Panc1 (cell line): Measurements from ENCODE around the gene CNGA3. TPM values are rescaled to one million over a fixed set of nuclear protein-coding genes. Genes with fewer than 3 reads are reported as not detected.

Source experiments
- ATAC-seq: fragments of 200-7000 bp; cut with Tn5 transposase; 2 replicates; pipeline ENCODE4 v1.9.1; 2020; ENCODE audit warnings: mild to moderate bottlenecking, moderate library complexity
- BruUV-seq: library from RNA; stranded (reverse); fragments of 400-500 nt; replicated peaks from 2 replicates; lab custom pipeline; 2021; lab: Mats Ljungman, UMichigan
- CTCF ChIA-PET: fragments of 300-600 bp; sonication (Branson Sonifier 250); formaldehyde crosslinking; loops from one replicate; lab custom pipeline; 2022; ENCODE audit warnings: antibody characterized with exemption; lab: Charles Lee
- POLR2A ChIA-PET: fragments of 300-600 bp; sonication (Branson Sonifier 250); formaldehyde crosslinking; loops from one replicate; lab custom pipeline; 2022; ENCODE audit warnings: antibody characterized with exemption; lab: Charles Lee
- DNase-seq: peaks from one replicate; pipeline ENCODE4 v3.0.0-alpha.2; 2010; ENCODE audit warnings: low read depth, low spot score
- H3K27ac ChIP-seq: 2 replicates; pipeline ENCODE4 v1.5.1; 2011; ENCODE audit warnings: mild to moderate bottlenecking, low read length, inconsistent platforms
- H3K27me3 ChIP-seq: fragments of 200-500 bp; sonication (Bioruptor generic); 2 replicates; pipeline ENCODE4 v1.6.0; 2014; ENCODE audit warnings: low read length, inconsistent platforms; ENCODE audit not compliant: control insufficient read depth, insufficient read depth
- H3K36me3 ChIP-seq: fragments of 200-500 bp; sonication (Bioruptor generic); 2 replicates; pipeline ENCODE4 v1.5.1; 2014; ENCODE audit warnings: inconsistent platforms, mild to moderate bottlenecking, low read length, moderate library complexity; ENCODE audit not compliant: control insufficient read depth, insufficient read depth
- H3K4me1 ChIP-seq: 2 replicates; pipeline ENCODE4 v1.5.1; 2011; ENCODE audit warnings: inconsistent platforms, mild to moderate bottlenecking, low read length, moderate library complexity; ENCODE audit not compliant: control insufficient read depth, insufficient read depth
- H3K4me3 ChIP-seq, 2 experiments: 2 replicates each; pipeline ENCODE4 v1.5.1; 2011 to 2012; ENCODE audit warnings: low read depth in 2 of 2, low read length in 2 of 2, mild to moderate bottlenecking in 2 of 2, inconsistent platforms in 1 of 2, moderate library complexity in 1 of 2
- H3K9me3 ChIP-seq: fragments of 200-500 bp; sonication (Bioruptor generic); 2 replicates; pipeline ENCODE4 v1.5.1; 2014; ENCODE audit warnings: low read depth, mild to moderate bottlenecking, inconsistent platforms, low read length, moderate library complexity; ENCODE audit not compliant: control insufficient read depth, insufficient read depth
- CTCF ChIP-seq: fragments of 450-650 bp; IDR thresholded peaks from 2 replicates; pipeline ENCODE4 v1.5.1; 2017; ENCODE audit warnings: mild to moderate bottlenecking
- POLR2AphosphoS5 ChIP-seq: IDR thresholded peaks from 2 replicates; pipeline ENCODE4 v1.6.1; 2012; ENCODE audit warnings: mild to moderate bottlenecking, low read depth, low read length, moderate library complexity
- REST ChIP-seq, 2 experiments: IDR thresholded peaks; 2 replicates each; pipeline ENCODE4 v1.6.1; 2011 to 2012; ENCODE audit warnings: low read depth in 2 of 2, control low read depth in 1 of 2, low read length in 1 of 2, mild to moderate bottlenecking in 1 of 2, moderate library complexity in 1 of 2; ENCODE audit not compliant: insufficient read depth in 1 of 2
- SIN3A ChIP-seq: IDR thresholded peaks from 2 replicates; pipeline ENCODE4 v1.6.1; 2012; ENCODE audit warnings: low read depth, mild to moderate bottlenecking, low read length, moderate library complexity, borderline replicate concordance; ENCODE audit not compliant: insufficient read depth
- TCF7L2 ChIP-seq: IDR thresholded peaks from 2 replicates; pipeline ENCODE4 v1.6.1; 2011; ENCODE audit warnings: mild to moderate bottlenecking, low read depth, low read length, inconsistent platforms
- in situ Hi-C: cut with HindIII; loops from 2 replicates; pipeline ENCODE4 v1.10.0; 2016; ENCODE audit warnings: low sequenced_read_pairs, low pct_unique_long_range_greater_than_20kb
- intact Hi-C: fragments of 100-400 bp; cut with micrococcal nuclease; formaldehyde crosslinking; loops from one replicate; pipeline ENCODE4 v1.10.0; 2022; ENCODE audit not compliant: unreplicated experiment
- total RNA-seq: library from RNA; stranded (reverse); gene quantifications from one replicate; pipeline ENCODE4 v1.2.1, GENCODE V29; 2021; ENCODE audit not compliant: unreplicated experiment

Gene CNGA3
- total RNA-seq, 1 experiment from 2014 or later = not detected

GRCh38 chr2:98311090-98311489 is 35.2 kb upstream of the CNGA3 start:
- Histone ChIP-seq H3K27ac (no peak overlapping the region), H3K9me3 (no peaks in the 10 kb centered on the region), H3K27me3 (peaks cover 24% of the 10 kb centered on the region), H3K36me3 (no peaks in the 10 kb centered on the region), H3K4me1 (no peaks in the 10 kb centered on the region), H3K4me3 (no peak overlapping the region)
- POLR2A ChIA-PET = no interaction called here
- CTCF ChIA-PET = no interaction called here
- no peak for DNase-seq
- ATAC-seq = no peak
- TF ChIP-seq SIN3A = no peak
- TF ChIP-seq TCF7L2 = no peak
- no peak for TF ChIP-seq CTCF
- no peak for TF ChIP-seq REST (IDR thresholded peaks at IDR 0.05; ENCODE audit: insufficient read depth in 1 of 2, low read depth in 2 of 2, low read length in 1 of 2)
- in situ Hi-C loops = no loop called here
- intact Hi-C loops = no loop called here
- BruUV-seq = no TSS peak

- ATAC-seq = no peak
- CTCF ChIA-PET = no interaction called here
- intact Hi-C loops = no loop called here
Measured at GRCh38 chr2:98311771-98312545, 34.3 kb upstream of the CNGA3 start.

More at GRCh38 chr2:98311771-98312545, 34.3 kb upstream of the CNGA3 start:
- in situ Hi-C loops = no loop called here
- no TSS peak for BruUV-seq
- POLR2A ChIA-PET = interaction anchor here (0.6 kb wide), 1 partner anchor 12 kb away, joined by 11 read pairs; no protein-coding TSS in a partner anchor
- no peak for DNase-seq
- H3K36me3 ChIP-seq = no peaks in the 10 kb centered on the region
- TF ChIP-seq CTCF (peak; percentile 39), TCF7L2 (no peak), POLR2AphosphoS5 (no peak), REST (IDR thresholded peaks at IDR 0.05; ENCODE audit: insufficient read depth in 1 of 2, low read depth in 2 of 2, low read length in 1 of 2) (no peak), SIN3A (no peak)
- H3K27ac ChIP-seq = no peak overlapping the region
- peaks cover 19% of the 10 kb centered on the region for H3K27me3 ChIP-seq
- H3K4me1 ChIP-seq = no peaks in the 10 kb centered on the region
- H3K4me3 ChIP-seq = no peak overlapping the region
- H3K9me3 ChIP-seq = no peaks in the 10 kb centered on the region
